IgD-negative memory B cell (primary cell): ENCODE measurements around the gene NDUFA6. TPM values are rescaled to one million over a fixed set of nuclear protein-coding genes. Genes with fewer than 3 reads are reported as not detected.
"Not testable (repeated sequence)": the region's sequence is repeated elsewhere in the genome, so short reads cannot be mapped to it uniquely, and the experiment has no call there.

Experiments used
- H3K27ac Mint-ChIP-seq, 3 donors: one replicate each; pipeline ENCODE4 v1.8.0; 2020 to 2022; ENCODE audit warnings: mild to moderate bottlenecking in 3 of 3, mixed read lengths in 3 of 3, moderate library complexity in 1 of 3
- H3K27me3 Mint-ChIP-seq: one replicate; pipeline ENCODE4 v1.8.0; 2021; ENCODE audit warnings: mixed read lengths
- H3K36me3 Mint-ChIP-seq: one replicate; pipeline ENCODE4 v1.8.0; 2020; ENCODE audit warnings: mild to moderate bottlenecking, mixed read lengths
- H3K4me1 Mint-ChIP-seq, 3 donors: one replicate each; pipeline ENCODE4 v1.8.0; 2020 to 2022; ENCODE audit warnings: mixed read lengths in 3 of 3, mild to moderate bottlenecking in 1 of 3
- H3K4me3 Mint-ChIP-seq, 4 donors: one replicate each; pipeline ENCODE4 v1.8.0; 2020 to 2022; ENCODE audit warnings: mild to moderate bottlenecking in 4 of 4, mixed read lengths in 4 of 4, moderate library complexity in 3 of 4
- H3K9me3 Mint-ChIP-seq, 3 donors: one replicate each; pipeline ENCODE4 v1.8.0; 2020 to 2021; ENCODE audit warnings: mixed read lengths in 3 of 3, mild to moderate bottlenecking in 1 of 3
- polyA plus RNA-seq: library from polyadenylated mRNA; unstranded; fragments of 300-500 nt; fragmentation: Illumina TruSeq; gene quantifications from one replicate; pipeline ENCODE4 v1.2.3, GENCODE V29; 2021

The NDUFA6 gene
- polyA plus RNA-seq, 1 donor from 2014 or later, result 121 TPM

GRCh38 chr22:42123529-42123928, 33.0 kb upstream of the NDUFA6 start:
- H3K4me1 Mint-ChIP-seq, result peaks cover 12 to 16% (median 16%) of the 10 kb centered on the region in 3 donors
- not testable (repeated sequence) for H3K27me3 Mint-ChIP-seq, H3K4me3 Mint-ChIP-seq, H3K27ac Mint-ChIP-seq, H3K36me3 Mint-ChIP-seq, H3K9me3 Mint-ChIP-seq

GRCh38 chr22:42120231-42121021, 29.9 kb upstream of the NDUFA6 start:
- H3K36me3 Mint-ChIP-seq, H3K9me3 Mint-ChIP-seq, H3K27me3 Mint-ChIP-seq: not testable (repeated sequence)
- H3K4me3 Mint-ChIP-seq, result peak overlapping the region; percentile 2 to 84 (median 59)
- peaks cover 12 to 16% (median 16%) of the 10 kb centered on the region in 3 donors for H3K4me1 Mint-ChIP-seq
- peak overlapping the region in 1 of 3 donors; percentile 60 for H3K27ac Mint-ChIP-seq

DNA sequence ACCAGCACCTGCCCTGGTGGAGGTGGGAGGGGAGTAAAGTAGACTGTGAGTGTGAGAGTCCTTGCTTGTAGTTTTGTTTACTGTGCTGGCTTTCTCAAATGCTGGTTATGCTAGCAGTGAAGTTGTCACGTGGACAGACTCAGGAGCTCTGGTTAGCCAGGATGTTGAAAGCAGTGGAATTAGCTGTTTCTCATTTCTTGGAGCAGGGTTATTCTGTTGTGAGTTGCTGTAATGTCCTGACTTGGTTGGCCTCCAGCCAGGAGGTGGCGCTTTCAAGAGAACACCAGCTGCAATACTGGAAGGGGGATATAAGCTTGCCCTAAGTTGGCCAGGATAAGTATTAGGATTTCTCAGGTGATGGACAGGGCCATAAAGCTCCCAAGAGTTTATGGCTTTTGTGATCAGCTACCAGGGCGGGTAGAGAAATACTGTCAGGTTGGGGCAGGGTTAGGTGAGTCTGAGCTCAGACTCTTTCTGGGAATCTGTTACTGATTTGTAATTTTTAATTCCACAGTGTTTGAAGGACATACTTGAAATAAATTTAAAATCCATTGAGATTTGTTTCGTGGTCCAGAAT, 26.4 kb upstream of the NDUFA6 start:
- no peak overlapping the region for H3K27ac Mint-ChIP-seq
- peaks cover 1% of the 10 kb centered on the region for H3K27me3 Mint-ChIP-seq
- peaks cover 5 to 6% (median 5%) of the 10 kb centered on the region in 3 donors for H3K9me3 Mint-ChIP-seq
- H3K4me3 Mint-ChIP-seq, result no peak overlapping the region
- no peaks in the 10 kb centered on the region for H3K36me3 Mint-ChIP-seq
- peaks cover 9 to 16% (median 16%) of the 10 kb centered on the region in 3 donors for H3K4me1 Mint-ChIP-seq

DNA sequence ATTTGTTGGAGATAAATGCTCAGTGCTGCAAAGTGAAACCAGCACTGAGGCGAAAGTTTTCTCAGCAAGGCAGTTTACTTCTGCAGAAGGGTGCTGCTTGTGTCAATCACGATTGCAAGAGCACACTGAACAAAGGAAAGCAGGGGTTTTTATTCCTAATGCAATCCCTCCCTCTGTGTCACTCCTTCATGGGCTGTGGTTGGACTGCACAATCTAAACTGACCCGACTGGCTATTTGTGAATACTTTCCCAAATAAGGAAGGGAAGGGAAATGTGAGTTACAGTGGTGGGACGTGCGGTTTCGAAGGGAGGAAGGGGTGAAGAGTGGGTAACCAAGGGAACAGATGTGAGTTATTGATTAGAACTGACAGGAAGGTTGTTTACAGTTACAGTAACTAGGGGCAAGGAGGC, 24.9 kb upstream of the NDUFA6 start:
- H3K9me3 Mint-ChIP-seq, H3K4me3 Mint-ChIP-seq, H3K27me3 Mint-ChIP-seq, H3K4me1 Mint-ChIP-seq, H3K27ac Mint-ChIP-seq, H3K36me3 Mint-ChIP-seq: not testable (repeated sequence)

- Mint-ChIP-seq H3K4me1 (peaks cover 0 to 4% (median 3%) of the 10 kb centered on the region in 3 donors), H3K27me3 (no peaks in the 10 kb centered on the region), H3K9me3 (peaks cover 5 to 6% (median 5%) of the 10 kb centered on the region in 3 donors), H3K36me3 (no peaks in the 10 kb centered on the region), H3K4me3 (no peak overlapping the region), H3K27ac (no peak overlapping the region)
Observed at GRCh38 chr22:42114721-42115120, 24.1 kb upstream of the NDUFA6 start.

DNA sequence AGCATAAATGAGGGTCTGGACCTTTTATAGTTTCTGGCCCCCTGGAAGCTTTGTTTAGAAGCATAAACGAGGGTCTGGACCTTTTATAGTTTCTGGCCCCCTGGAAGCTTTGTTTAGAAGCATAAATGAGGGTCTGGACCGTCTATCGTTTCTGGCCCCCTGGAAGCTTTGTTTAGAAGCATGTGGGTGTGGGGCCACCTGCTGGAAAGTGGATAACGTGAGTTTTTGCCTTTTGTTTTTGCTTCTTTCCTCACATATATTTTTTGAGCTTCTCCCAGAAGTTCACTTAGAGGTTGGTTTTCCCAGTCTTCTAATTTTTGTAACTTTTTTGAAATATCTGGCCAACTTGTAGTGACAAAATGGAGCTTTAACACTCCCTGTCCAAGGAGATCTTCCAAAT, 22.2 kb upstream of the NDUFA6 start:
- not testable (repeated sequence) for H3K4me3 Mint-ChIP-seq, H3K27me3 Mint-ChIP-seq, H3K36me3 Mint-ChIP-seq, H3K4me1 Mint-ChIP-seq, H3K9me3 Mint-ChIP-seq, H3K27ac Mint-ChIP-seq

DNA sequence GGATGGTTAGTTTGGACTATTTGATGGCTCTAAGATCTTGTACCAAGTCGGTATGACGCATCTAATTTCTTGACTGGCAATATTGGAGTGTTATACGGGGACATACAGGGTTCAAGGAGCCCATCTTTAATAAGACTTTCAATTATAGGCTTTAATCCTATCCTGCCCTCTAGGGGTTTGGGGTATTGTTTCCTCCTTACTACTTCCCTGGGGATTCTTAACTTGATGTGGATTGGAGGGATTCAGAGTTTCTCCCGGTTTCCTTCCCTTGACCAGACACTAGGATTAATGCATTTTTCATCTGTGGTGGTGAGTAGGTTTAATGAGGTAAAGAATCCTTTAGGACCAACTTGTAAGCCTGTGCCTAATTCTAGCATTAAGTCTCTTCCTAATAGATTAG, 21.2 kb upstream of the NDUFA6 start:
- no peaks in the 10 kb centered on the region for H3K36me3 Mint-ChIP-seq
- H3K4me1 Mint-ChIP-seq, result no peaks in the 10 kb centered on the region
- peaks cover 5 to 6% (median 5%) of the 10 kb centered on the region in 3 donors for H3K9me3 Mint-ChIP-seq
- no peak overlapping the region for H3K4me3 Mint-ChIP-seq
- no peaks in the 10 kb centered on the region for H3K27me3 Mint-ChIP-seq
- no peak overlapping the region for H3K27ac Mint-ChIP-seq

DNA sequence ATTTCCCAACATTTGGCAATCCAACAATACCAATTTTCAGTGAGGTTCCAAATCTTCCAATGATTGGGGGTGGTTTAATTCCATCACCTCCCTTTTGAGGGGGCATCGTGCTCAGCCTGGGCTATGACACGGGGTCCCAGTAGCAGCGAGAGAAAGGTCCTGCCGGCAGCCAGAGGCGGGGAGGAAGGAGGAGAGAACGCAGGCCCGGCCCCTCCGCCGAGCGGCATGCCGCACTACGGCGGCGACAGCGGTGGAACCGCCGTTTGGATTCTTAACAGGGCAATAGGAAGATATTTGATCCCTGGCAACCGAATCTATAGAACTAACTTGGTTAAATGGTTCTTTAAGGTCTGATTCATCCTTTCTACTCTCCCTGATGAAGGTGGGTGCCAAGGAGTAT, 18.3 kb upstream of the NDUFA6 start:
- no peaks in the 10 kb centered on the region for H3K4me1 Mint-ChIP-seq
- no peak overlapping the region for H3K27ac Mint-ChIP-seq
- H3K36me3 Mint-ChIP-seq, result no peaks in the 10 kb centered on the region
- H3K9me3 Mint-ChIP-seq, result peaks cover 0 to 7% (median 6%) of the 10 kb centered on the region in 3 donors
- H3K4me3 Mint-ChIP-seq, result no peak overlapping the region
- H3K27me3 Mint-ChIP-seq, result no peaks in the 10 kb centered on the region

DNA sequence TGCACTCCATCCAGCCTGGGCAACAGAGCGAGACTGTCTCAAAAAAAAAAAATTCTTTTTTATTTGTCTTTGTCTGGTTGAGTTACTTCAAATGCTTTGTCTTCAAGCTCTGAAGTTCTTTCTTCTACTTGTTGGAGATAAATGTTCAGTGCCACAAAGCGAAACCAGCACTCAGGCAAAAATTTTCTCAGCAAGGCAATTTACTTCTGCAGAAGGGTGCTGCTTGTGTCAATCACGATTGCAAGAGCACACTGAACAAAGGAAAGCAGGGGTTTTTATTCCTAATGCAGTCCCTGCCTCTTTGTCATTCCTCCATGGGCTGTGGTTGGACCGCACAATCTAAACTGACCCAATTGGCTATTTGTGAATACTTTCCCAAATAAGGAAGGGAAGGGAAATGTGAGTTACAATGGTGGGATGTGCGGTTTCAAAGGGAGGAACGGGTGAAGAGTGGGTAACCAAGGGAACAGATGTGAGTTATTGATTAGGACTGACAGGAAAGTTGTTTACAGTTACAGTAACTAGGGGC, 13.8 kb upstream of the NDUFA6 start:
- H3K36me3 Mint-ChIP-seq, H3K27me3 Mint-ChIP-seq, H3K4me3 Mint-ChIP-seq, H3K4me1 Mint-ChIP-seq, H3K27ac Mint-ChIP-seq: not testable (repeated sequence)
- peaks cover 0 to 15% (median 13%) of the 10 kb centered on the region in 3 donors for H3K9me3 Mint-ChIP-seq

DNA sequence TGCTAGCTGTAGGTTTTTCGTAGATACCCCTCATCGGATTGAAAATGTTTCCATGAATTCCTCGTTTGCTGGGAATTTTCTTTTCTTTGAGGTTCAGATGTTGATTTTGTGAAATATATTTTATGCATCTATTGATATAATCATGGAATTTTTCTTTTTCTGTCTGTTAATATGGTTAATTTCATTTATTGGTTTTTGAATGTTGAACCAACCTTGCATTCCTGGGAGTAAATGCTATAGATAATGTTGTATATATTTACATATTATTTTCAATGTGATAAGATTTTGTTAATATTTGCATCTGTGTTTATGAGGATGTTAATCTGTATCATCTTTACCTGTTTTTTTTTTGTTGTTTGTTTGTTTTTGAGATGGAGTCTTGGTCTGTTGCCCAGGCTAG, 10.6 kb upstream of the NDUFA6 start:
- Mint-ChIP-seq H3K4me1 (peaks cover 0 to 3% (median 0%) of the 10 kb centered on the region in 3 donors), H3K27ac (no peak overlapping the region), H3K27me3 (no peaks in the 10 kb centered on the region), H3K9me3 (peaks cover 0 to 15% (median 13%) of the 10 kb centered on the region in 3 donors), H3K36me3 (peaks cover 7% of the 10 kb centered on the region), H3K4me3 (no peak overlapping the region)

DNA sequence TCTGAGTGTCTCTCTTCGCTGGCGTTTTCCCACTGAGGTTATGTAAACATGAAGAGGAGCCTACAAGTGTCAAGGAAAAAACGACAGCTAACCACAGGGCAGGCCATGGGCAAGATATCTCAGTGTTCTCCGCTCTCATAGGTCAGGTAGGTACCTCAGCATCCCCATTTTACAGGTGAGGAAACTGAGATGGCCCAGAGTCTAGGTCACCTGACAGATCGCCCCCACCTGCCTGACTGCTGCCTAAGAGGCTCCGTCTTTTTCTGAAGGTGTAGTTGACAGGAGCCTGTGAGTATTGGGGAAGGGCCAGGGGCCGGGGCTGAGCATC, 847 bp upstream of the NDUFA6 start:
- Mint-ChIP-seq H3K27me3 (no peaks in the 10 kb centered on the region), H3K27ac (peak overlapping the region; percentile 92 to 99 (median 99)), H3K9me3 (no peaks in the 10 kb centered on the region), H3K4me1 (peaks cover 15 to 24% (median 20%) of the 10 kb centered on the region in 3 donors), H3K36me3 (peaks cover 4% of the 10 kb centered on the region), H3K4me3 (peak overlapping the region; percentile 95 to 99 (median 98))

GRCh38 chr22:42086051-42086450, 4.5 kb downstream of the NDUFA6 start:
- Mint-ChIP-seq H3K27ac (peak overlapping the region in 1 of 3 donors; percentile 83), H3K36me3 (peaks cover 4% of the 10 kb centered on the region), H3K9me3 (no peaks in the 10 kb centered on the region), H3K4me1 (peaks cover 20 to 34% (median 33%) of the 10 kb centered on the region in 3 donors), H3K4me3 (peak overlapping the region in 1 of 4 donors; percentile 74), H3K27me3 (no peaks in the 10 kb centered on the region)

GRCh38 chr22:42084874-42085273, 5.7 kb downstream of the NDUFA6 start:
- Mint-ChIP-seq H3K4me1 (peaks cover 21 to 38% (median 29%) of the 10 kb centered on the region in 3 donors), H3K27ac (no peak overlapping the region)

GRCh38 chr22:42083119-42083518, 7.5 kb downstream of the NDUFA6 start:
- no peaks in the 10 kb centered on the region for H3K9me3 Mint-ChIP-seq
- H3K36me3 Mint-ChIP-seq, result peaks cover 5% of the 10 kb centered on the region
- peak overlapping the region in 1 of 4 donors; percentile 84 for H3K4me3 Mint-ChIP-seq
- peaks cover 17 to 32% (median 25%) of the 10 kb centered on the region in 3 donors for H3K4me1 Mint-ChIP-seq
- H3K27me3 Mint-ChIP-seq, result no peaks in the 10 kb centered on the region
- peak overlapping the region in 1 of 3 donors; percentile 23 for H3K27ac Mint-ChIP-seq

More at GRCh38 chr22:42084874-42085273, 5.7 kb downstream of the NDUFA6 start:
- H3K36me3 Mint-ChIP-seq, result peaks cover 5% of the 10 kb centered on the region
- no peaks in the 10 kb centered on the region for H3K27me3 Mint-ChIP-seq
- peak overlapping the region in 1 of 4 donors; percentile 71 for H3K4me3 Mint-ChIP-seq
- H3K9me3 Mint-ChIP-seq, result no peaks in the 10 kb centered on the region

GRCh38 chr22:42080287-42080686, 10.3 kb downstream of the NDUFA6 start:
- Mint-ChIP-seq H3K27ac (peak overlapping the region; percentile 86 to 99 (median 99)), H3K4me1 (peaks cover 13 to 28% (median 17%) of the 10 kb centered on the region in 3 donors)

More at GRCh38 chr22:42080287-42080686, 10.3 kb downstream of the NDUFA6 start:
- Mint-ChIP-seq H3K9me3 (no peaks in the 10 kb centered on the region), H3K4me3 (peak overlapping the region; percentile 84 to 100 (median 96)), H3K36me3 (peaks cover 5% of the 10 kb centered on the region), H3K27me3 (no peaks in the 10 kb centered on the region)
